Lower lobe of right lung (tissue), 2 donors: ENCODE data around the gene TMEM132D. TPM values are rescaled to one million over a fixed set of nuclear protein-coding genes. Genes with fewer than 3 reads are reported as not detected.

Experiments
- ATAC-seq, 2 donors: fragments of 200-7000 bp; cut with Tn5 transposase; one replicate each; pipeline ENCODE4 v1.9.1; 2020 to 2022; ENCODE audit warnings: mild to moderate bottlenecking in 2 of 2, moderate library complexity in 2 of 2
- DNase-seq: peaks from one replicate; pipeline ENCODE4 v3.0.0-alpha.2; 2020
- H3K27ac ChIP-seq: fragments of 200-600 bp; one replicate; pipeline ENCODE4 v1.8.0; 2022
- H3K27me3 ChIP-seq: fragments of 200-600 bp; one replicate; pipeline ENCODE4 v1.8.0; 2022; ENCODE audit warnings: low read depth
- H3K36me3 ChIP-seq: fragments of 200-600 bp; one replicate; pipeline ENCODE4 v1.8.0; 2022; ENCODE audit warnings: mild to moderate bottlenecking
- H3K4me1 ChIP-seq: fragments of 200-600 bp; one replicate; pipeline ENCODE4 v1.8.0; 2022
- H3K4me3 ChIP-seq: fragments of 200-600 bp; one replicate; pipeline ENCODE4 v1.8.0; 2022; ENCODE audit warnings: mild to moderate bottlenecking
- H3K9me3 ChIP-seq: fragments of 200-600 bp; one replicate; pipeline ENCODE4 v1.8.0; 2022
- CTCF ChIP-seq: fragments of 200-600 bp; IDR thresholded peaks from one replicate; pipeline ENCODE4 v1.8.0; 2022; ENCODE audit warnings: antibody characterized with exemption, mild to moderate bottlenecking
- intact Hi-C: fragments of 100-400 bp; cut with DNase I; formaldehyde crosslinking; loops from one replicate; pipeline ENCODE4 v1.11.0; 2022
- total RNA-seq: library from RNA; stranded (reverse); fragmentation: NEBNext Ultra II Directional; extraction: Animal tissue kit (Norgen Biotek cat#: 25700); gene quantifications from one replicate; pipeline ENCODE4 v1.2.1, GENCODE V29; 2021
- donor health status: DM: no; HTN: yes; CAD: no; lungs with severe emphysema.

The TMEM132D gene
- total RNA-seq, 1 donor from 2014 or later: 0.06 TPM

GRCh38 chr12:129357233-129357632 lies 546.6 kb downstream of the TMEM132D start:
- H3K4me1 ChIP-seq: no peaks in the 10 kb centered on the region
- intact Hi-C loops: no loop called here

GRCh38 chr12:129351481-129351880 lies 552.3 kb downstream of the TMEM132D start:
- Histone ChIP-seq H3K4me1 (no peaks in the 10 kb centered on the region), H3K27ac (no peak overlapping the region)

More at GRCh38 chr12:129357233-129357632, 546.6 kb downstream of the TMEM132D start:
- no peaks in the 10 kb centered on the region for H3K36me3 ChIP-seq
- no peaks in the 10 kb centered on the region for H3K9me3 ChIP-seq
- H3K27ac ChIP-seq: no peak overlapping the region
- DNase-seq (no peak), ATAC-seq (no peak)
- no peak for TF ChIP-seq CTCF
- no peaks in the 10 kb centered on the region for H3K27me3 ChIP-seq
- H3K4me3 ChIP-seq: no peak overlapping the region

GRCh38 chr12:129339336-129339735 lies 564.5 kb downstream of the TMEM132D start:
- Histone ChIP-seq H3K27ac (no peak overlapping the region), H3K27me3 (no peaks in the 10 kb centered on the region), H3K4me1 (no peaks in the 10 kb centered on the region), H3K9me3 (no peaks in the 10 kb centered on the region), H3K36me3 (no peaks in the 10 kb centered on the region), H3K4me3 (no peak overlapping the region)
- intact Hi-C loops: no loop called here
- DNase-seq (no peak), ATAC-seq (no peak)
- TF ChIP-seq CTCF: no peak

More at GRCh38 chr12:129351481-129351880, 552.3 kb downstream of the TMEM132D start:
- no peak for DNase-seq
- Histone ChIP-seq H3K9me3 (no peaks in the 10 kb centered on the region), H3K27me3 (no peaks in the 10 kb centered on the region), H3K36me3 (no peaks in the 10 kb centered on the region), H3K4me3 (no peak overlapping the region)
- TF ChIP-seq CTCF: no peak
- intact Hi-C loops: no loop called here
- ATAC-seq: no peak

GRCh38 chr12:129337413-129337812 lies 566.4 kb downstream of the TMEM132D start:
- Histone ChIP-seq H3K27ac (no peak overlapping the region), H3K9me3 (no peaks in the 10 kb centered on the region), H3K4me1 (no peaks in the 10 kb centered on the region), H3K27me3 (no peaks in the 10 kb centered on the region), H3K36me3 (no peaks in the 10 kb centered on the region), H3K4me3 (no peak overlapping the region)
- intact Hi-C loops: no loop called here
- no peak for DNase-seq
- ATAC-seq: no peak
- no peak for TF ChIP-seq CTCF

- Histone ChIP-seq H3K27me3 (no peaks in the 10 kb centered on the region), H3K36me3 (no peaks in the 10 kb centered on the region), H3K27ac (no peak overlapping the region), H3K4me1 (no peaks in the 10 kb centered on the region), H3K9me3 (no peaks in the 10 kb centered on the region), H3K4me3 (no peak overlapping the region)
- DNase-seq (no peak), ATAC-seq (no peak)
- intact Hi-C loops: no loop called here
- TF ChIP-seq CTCF: no peak
Observed at GRCh38 chr12:129335773-129336172, 568.1 kb downstream of the TMEM132D start.

GRCh38 chr12:129332286-129332685 lies 571.5 kb downstream of the TMEM132D start:
- Histone ChIP-seq H3K36me3 (no peaks in the 10 kb centered on the region), H3K27ac (no peak overlapping the region), H3K27me3 (no peaks in the 10 kb centered on the region), H3K9me3 (no peaks in the 10 kb centered on the region), H3K4me3 (no peak overlapping the region), H3K4me1 (no peaks in the 10 kb centered on the region)
- intact Hi-C loops: no loop called here
- no peak for DNase-seq
- no peak for ATAC-seq
- TF ChIP-seq CTCF: no peak
